IMR-90 (cell line): ENCODE data around the gene MYO1H. TPM values are rescaled to one million over a fixed set of nuclear protein-coding genes. Genes with fewer than 3 reads are reported as not detected.

Experiments used
- ATAC-seq: fragments of 200-7000 bp; cut with Tn5 transposase; 2 replicates; pipeline ENCODE4 v1.9.1; 2020; ENCODE audit warnings: low read depth, mild to moderate bottlenecking, moderate library complexity
- BruUV-seq: library from RNA; stranded (reverse); fragments of 400-500 nt; replicated peaks from 2 replicates; lab custom pipeline; 2021; lab: Mats Ljungman, UMichigan
- CTCF ChIA-PET: fragments of 300-600 bp; formaldehyde crosslinking; extraction: SDS; loops from one replicate; lab custom pipeline; 2021; ENCODE audit warnings: antibody characterized with exemption; lab: Yijun Ruan, JAX
- POLR2A ChIA-PET: fragments of 300-600 bp; sonication (Branson Sonifier 250); formaldehyde crosslinking; loops from one replicate; lab custom pipeline; 2022; ENCODE audit warnings: antibody characterized with exemption; ENCODE audit not compliant: unreplicated experiment; lab: Charles Lee
- DNase-seq: peaks from one replicate; pipeline ENCODE4 v3.0.0; 2013
- H2AFZ ChIP-seq: replicated peaks from 2 replicates; pipeline ENCODE3; 2013; ENCODE audit warnings: low read length, mild to moderate bottlenecking; ENCODE audit not compliant: poor library complexity
- H2AK5ac ChIP-seq: 2 replicates; pipeline ENCODE4 v1.6.1; 2013; ENCODE audit warnings: low read depth, low read length, inconsistent platforms
- H2AK9ac ChIP-seq: replicated peaks from 2 replicates; pipeline ENCODE3; 2013; ENCODE audit warnings: mild to moderate bottlenecking, low read depth, low read length, moderate library complexity; ENCODE audit not compliant: poor library complexity
- H2BK120ac ChIP-seq: 2 replicates; pipeline ENCODE4 v1.6.1; 2013; ENCODE audit warnings: low read depth, low read length, inconsistent platforms
- H2BK15ac ChIP-seq: 3 replicates; pipeline ENCODE4 v1.6.1; 2013; ENCODE audit warnings: low read depth, low read length, inconsistent platforms
- H2BK20ac ChIP-seq: 2 replicates; pipeline ENCODE4 v1.6.1; 2013; ENCODE audit warnings: low read depth, mild to moderate bottlenecking, inconsistent platforms, low read length, moderate library complexity
- H2BK5ac ChIP-seq: 2 replicates; pipeline ENCODE4 v1.6.1; 2013; ENCODE audit warnings: mild to moderate bottlenecking, low read depth, low read length, inconsistent platforms; ENCODE audit not compliant: poor library complexity, severe bottlenecking
- H3K14ac ChIP-seq: replicated peaks from 2 replicates; pipeline ENCODE4 v1.6.1; 2013; ENCODE audit warnings: low read depth, low read length, inconsistent platforms
- H3K18ac ChIP-seq: 2 replicates; pipeline ENCODE4 v1.6.1; 2013; ENCODE audit warnings: low read depth, low read length, control low read depth
- H3K23ac ChIP-seq: 2 replicates; pipeline ENCODE4 v1.6.1; 2013; ENCODE audit warnings: low read depth, low read length, inconsistent platforms
- H3K27ac ChIP-seq: 2 replicates; pipeline ENCODE4 v1.5.1; 2013; ENCODE audit warnings: mild to moderate bottlenecking, control low read depth, low read length; ENCODE audit not compliant: insufficient read depth
- H3K27me3 ChIP-seq: 2 replicates; pipeline ENCODE4 v1.6.1; 2013; ENCODE audit warnings: low read length; ENCODE audit not compliant: control insufficient read depth, insufficient read depth
- H3K36me3 ChIP-seq: 2 replicates; pipeline ENCODE4 v1.6.1; 2013; ENCODE audit warnings: low read length, mixed read lengths; ENCODE audit not compliant: control insufficient read depth, insufficient read depth
- H3K4ac ChIP-seq: 2 replicates; pipeline ENCODE4 v1.6.1; 2013; ENCODE audit warnings: low read depth, low read length, inconsistent platforms
- H3K4me1 ChIP-seq: 2 replicates; pipeline ENCODE4 v1.6.1; 2013; ENCODE audit warnings: low read length, mixed read lengths; ENCODE audit not compliant: control insufficient read depth, insufficient read depth
- H3K4me2 ChIP-seq: 2 replicates; pipeline ENCODE4 v1.6.1; 2013; ENCODE audit warnings: low read depth, mild to moderate bottlenecking, control low read depth, low read length, moderate library complexity
- H3K4me3 ChIP-seq: 2 replicates; pipeline ENCODE4 v1.5.1; 2013; ENCODE audit warnings: low read depth, mild to moderate bottlenecking, control low read depth, low read length, moderate library complexity; ENCODE audit not compliant: insufficient read depth
- H3K56ac ChIP-seq: 2 replicates; pipeline ENCODE4 v1.6.1; 2013; ENCODE audit warnings: low read length, inconsistent platforms; ENCODE audit not compliant: insufficient read depth; ENCODE audit errors: extremely low read depth
- H3K79me1 ChIP-seq, 2 experiments: 2 replicates each; pipeline ENCODE4 v1.6.1; 2013; ENCODE audit warnings: low read length in 2 of 2, inconsistent platforms in 1 of 2, low read depth in 1 of 2
- H3K9ac ChIP-seq: 2 replicates; pipeline ENCODE4 v1.6.1; 2013; ENCODE audit warnings: low read depth, low read length, control low read depth
- H3K9me1 ChIP-seq: 2 replicates; pipeline ENCODE4 v1.6.1; 2013; ENCODE audit warnings: low read length, inconsistent platforms; ENCODE audit not compliant: insufficient read depth
- H3K9me3 ChIP-seq: 2 replicates; pipeline ENCODE4 v1.6.1; 2013; ENCODE audit warnings: low read length; ENCODE audit not compliant: control insufficient read depth, insufficient read depth
- H4K20me1 ChIP-seq: 2 replicates; pipeline ENCODE4 v1.6.1; 2013; ENCODE audit warnings: low read length, inconsistent platforms; ENCODE audit not compliant: insufficient read depth
- H4K5ac ChIP-seq: 2 replicates; pipeline ENCODE4 v1.6.1; 2013; ENCODE audit warnings: mild to moderate bottlenecking, low read depth, low read length, control low read depth
- H4K8ac ChIP-seq, 2 experiments: 2 replicates each; pipeline ENCODE4 v1.6.1; 2013; ENCODE audit warnings: low read depth in 2 of 2, low read length in 2 of 2, control low read depth in 1 of 2, inconsistent platforms in 1 of 2
- H4K91ac ChIP-seq: 2 replicates; pipeline ENCODE4 v1.6.1; 2013; ENCODE audit warnings: low read depth, low read length, inconsistent platforms; ENCODE audit not compliant: insufficient read depth
- BHLHE40 ChIP-seq: fragments of 150-350 bp; IDR thresholded peaks from 2 replicates; pipeline ENCODE4 v1.6.1; 2016; ENCODE audit warnings: mild to moderate bottlenecking, low read depth, low read length
- CEBPB ChIP-seq: IDR thresholded peaks from 2 replicates; pipeline ENCODE4 v1.6.1; 2012; ENCODE audit warnings: low read depth, low read length, improper control_type of control experiment
- CHD1 ChIP-seq: IDR thresholded peaks from 2 replicates; pipeline ENCODE4 v1.6.1; 2012; ENCODE audit warnings: low read depth, low read length, improper control_type of control experiment
- ELK1 ChIP-seq: fragments of 150-350 bp; IDR thresholded peaks from 2 replicates; pipeline ENCODE4 v1.6.1; 2016; ENCODE audit warnings: low read depth, mild to moderate bottlenecking, low read length, moderate library complexity, borderline replicate concordance
- FOS ChIP-seq: fragments of 150-350 bp; IDR thresholded peaks from 2 replicates; pipeline ENCODE4 v1.6.1; 2016; ENCODE audit warnings: low read depth, low read length
- MAFK ChIP-seq: IDR thresholded peaks from 2 replicates; pipeline ENCODE4 v1.6.1; 2012; ENCODE audit warnings: low read depth, low read length, improper control_type of control experiment
- MAZ ChIP-seq: IDR thresholded peaks from 2 replicates; pipeline ENCODE4 v1.6.1; 2012; ENCODE audit warnings: low read depth, mild to moderate bottlenecking, low read length, improper control_type of control experiment, moderate library complexity, borderline replicate concordance
- MXI1 ChIP-seq: IDR thresholded peaks from 2 replicates; pipeline ENCODE4 v1.6.1; 2012; ENCODE audit warnings: low read depth, mild to moderate bottlenecking, low read length, moderate library complexity, borderline replicate concordance
- NFE2L2 ChIP-seq: fragments of 150-350 bp; IDR thresholded peaks from 2 replicates; pipeline ENCODE4 v1.6.1; 2016; ENCODE audit warnings: low read depth, mild to moderate bottlenecking, low read length
- POLR2A ChIP-seq: IDR thresholded peaks from 2 replicates; pipeline ENCODE4 v1.6.1; 2012; ENCODE audit warnings: mild to moderate bottlenecking, low read depth, low read length
- RAD21 ChIP-seq: IDR thresholded peaks from 2 replicates; pipeline ENCODE4 v1.6.1; 2012; ENCODE audit warnings: low read length, improper control_type of control experiment
- RCOR1 ChIP-seq: IDR thresholded peaks from 2 replicates; pipeline ENCODE4 v1.6.1; 2012; ENCODE audit warnings: mild to moderate bottlenecking, low read length, improper control_type of control experiment; ENCODE audit not compliant: insufficient replicate concordance
- RFX5 ChIP-seq: IDR thresholded peaks from 2 replicates; pipeline ENCODE4 v1.8.0; 2012; ENCODE audit warnings: low read depth, mild to moderate bottlenecking, low read length, moderate library complexity
- SMC3 ChIP-seq: fragments of 150-350 bp; IDR thresholded peaks from 2 replicates; pipeline ENCODE4 v1.6.1; 2016; ENCODE audit warnings: low read depth, mild to moderate bottlenecking, antibody characterized with exemption, low read length, moderate library complexity
- WGBS, 2 experiments: methylation state at CpG; one replicate each; pipeline versions ENCODE4 v1.1.5 to v1.1.7; 2013; ENCODE audit warnings: missing lambda C conversion rate in 2 of 2; ENCODE audit not compliant: insufficient read length in 1 of 2; ENCODE audit errors: extremely low coverage in 2 of 2; 5-methylcytosine and 5-hydroxymethylcytosine counted together
- dilution Hi-C: fragments of 300-500 bp; cut with HindIII; formaldehyde crosslinking; loops from one replicate; pipeline ENCODE4 v1.14.3; 2018; ENCODE audit warnings: low sequenced_read_pairs; ENCODE audit not compliant: unreplicated experiment
- in situ Hi-C: fragments of 300-500 bp; cut with MboI; formaldehyde crosslinking; loops from 3 replicates; pipeline ENCODE4 v1.14.3; 2019; ENCODE audit warnings: low sequenced_read_pairs, inconsistent platforms, mixed read lengths
- intact Hi-C: fragments of 100-400 bp; cut with micrococcal nuclease; formaldehyde crosslinking; loops from 2 replicates; pipeline ENCODE4 v1.10.0; 2022
- polyA plus RNA-seq, 3 experiments: library from polyadenylated mRNA; depleted of rRNA; stranded (reverse); fragments of >200 nt; gene quantifications; 2 replicates each; pipeline ENCODE4 v1.2.3, GENCODE V29; 2012; ENCODE audit warnings: low replicate concordance in 1 of 3
- total RNA-seq: library from RNA; depleted of rRNA; stranded (reverse); fragments of >200 nt; gene quantifications from 2 replicates; pipeline ENCODE4 v1.2.3, GENCODE V29; 2012
- TF ChIP-seq, protein P1 (sequence below): conservative IDR thresholded peaks from 2 replicates; pipeline ENCODE4 v1.5.1; 2012; ENCODE audit warnings: mild to moderate bottlenecking, low read depth, low read length, improper control_type of control experiment
- TF ChIP-seq, protein P2 (sequence below): fragments of 150-350 bp; IDR thresholded peaks from 2 replicates; pipeline ENCODE4 v1.6.1; 2017; ENCODE audit warnings: mild to moderate bottlenecking, antibody characterized with exemption, low read length, low read depth

Gene MYO1H
- total and polyA plus RNA-seq, 2 of the 4 experiments (the other 2 are of a cell fraction) = not detected

DNA sequence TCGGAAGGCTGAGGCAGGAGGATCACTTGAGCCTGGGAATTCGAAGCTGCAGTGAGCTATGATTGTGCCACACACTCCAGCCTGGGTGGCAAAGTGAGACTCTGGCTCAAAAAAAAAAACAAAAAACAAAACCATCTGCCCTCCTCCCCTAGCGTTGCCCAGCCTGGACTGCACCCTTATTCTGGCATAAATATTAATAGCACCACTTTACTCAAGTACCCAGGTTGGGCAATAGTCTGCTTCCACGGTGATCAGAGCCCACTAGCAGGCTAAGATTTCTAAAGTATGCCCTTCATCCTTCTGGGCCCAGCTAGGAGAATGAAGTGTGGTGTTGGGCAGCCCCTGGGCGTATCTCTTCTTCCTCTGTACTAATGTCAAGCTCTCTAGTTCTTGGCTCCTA is 96.1 kb downstream of the MYO1H start:
- Histone ChIP-seq H2BK15ac (no peak overlapping the region), H3K4me3 (no peak overlapping the region), H2BK5ac (no peak overlapping the region), H3K27me3 (no peaks in the 10 kb centered on the region), H3K4me1 (peaks cover 9% of the 10 kb centered on the region), H3K27ac (no peak overlapping the region), H2AK9ac (no peak overlapping the region), H3K4ac (no peak overlapping the region), H3K4me2 (no peak overlapping the region), H3K9me3 (no peaks in the 10 kb centered on the region), H3K36me3 (peaks cover 28% of the 10 kb centered on the region), H4K8ac (no peak overlapping the region), H4K20me1 (peaks cover 19% of the 10 kb centered on the region), H4K5ac (no peak overlapping the region), H3K9ac (no peak overlapping the region), H2AK5ac (no peak overlapping the region), H2AFZ (no peak overlapping the region), H3K14ac (no peak overlapping the region), H4K91ac (no peak overlapping the region), H3K56ac (no peak overlapping the region), H3K9me1 (peaks cover 18% of the 10 kb centered on the region), H3K23ac (no peak overlapping the region), H3K18ac (no peak overlapping the region), H2BK120ac (no peak overlapping the region), H3K79me1 (peaks cover 24 to 45% of the 10 kb centered on the region in 2 experiments), H2BK20ac (no peak overlapping the region)
- BruUV-seq = no TSS peak
- ChIA-PET POLR2A (interaction anchor here (1.0 kb wide), 1 partner anchor 19 kb away, joined by 9 read pairs; no protein-coding TSS in a partner anchor), CTCF (interaction anchor here (1.4 kb wide), 1 partner anchor 10 kb away, joined by 6 read pairs; no protein-coding TSS in a partner anchor)
- intact Hi-C loops (no loop called here), dilution Hi-C loops (no loop called here), in situ Hi-C loops (no loop called here)
- no peak for TF ChIP-seq POLR2A
- TF ChIP-seq RAD21 = no peak
- no peak for TF ChIP-seq RFX5
- no peak for TF ChIP-seq ELK1
- TF ChIP-seq, protein P1, sequence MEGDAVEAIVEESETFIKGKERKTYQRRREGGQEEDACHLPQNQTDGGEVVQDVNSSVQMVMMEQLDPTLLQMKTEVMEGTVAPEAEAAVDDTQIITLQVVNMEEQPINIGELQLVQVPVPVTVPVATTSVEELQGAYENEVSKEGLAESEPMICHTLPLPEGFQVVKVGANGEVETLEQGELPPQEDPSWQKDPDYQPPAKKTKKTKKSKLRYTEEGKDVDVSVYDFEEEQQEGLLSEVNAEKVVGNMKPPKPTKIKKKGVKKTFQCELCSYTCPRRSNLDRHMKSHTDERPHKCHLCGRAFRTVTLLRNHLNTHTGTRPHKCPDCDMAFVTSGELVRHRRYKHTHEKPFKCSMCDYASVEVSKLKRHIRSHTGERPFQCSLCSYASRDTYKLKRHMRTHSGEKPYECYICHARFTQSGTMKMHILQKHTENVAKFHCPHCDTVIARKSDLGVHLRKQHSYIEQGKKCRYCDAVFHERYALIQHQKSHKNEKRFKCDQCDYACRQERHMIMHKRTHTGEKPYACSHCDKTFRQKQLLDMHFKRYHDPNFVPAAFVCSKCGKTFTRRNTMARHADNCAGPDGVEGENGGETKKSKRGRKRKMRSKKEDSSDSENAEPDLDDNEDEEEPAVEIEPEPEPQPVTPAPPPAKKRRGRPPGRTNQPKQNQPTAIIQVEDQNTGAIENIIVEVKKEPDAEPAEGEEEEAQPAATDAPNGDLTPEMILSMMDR = no peak
- no peak for TF ChIP-seq MAZ
- TF ChIP-seq MXI1 = no peak
- no peak for TF ChIP-seq MAFK
- no peak for TF ChIP-seq CEBPB
- TF ChIP-seq BHLHE40 = no peak
- TF ChIP-seq FOS = no peak
- no peak for TF ChIP-seq RCOR1
- TF ChIP-seq NFE2L2 = no peak
- TF ChIP-seq, protein P2, sequence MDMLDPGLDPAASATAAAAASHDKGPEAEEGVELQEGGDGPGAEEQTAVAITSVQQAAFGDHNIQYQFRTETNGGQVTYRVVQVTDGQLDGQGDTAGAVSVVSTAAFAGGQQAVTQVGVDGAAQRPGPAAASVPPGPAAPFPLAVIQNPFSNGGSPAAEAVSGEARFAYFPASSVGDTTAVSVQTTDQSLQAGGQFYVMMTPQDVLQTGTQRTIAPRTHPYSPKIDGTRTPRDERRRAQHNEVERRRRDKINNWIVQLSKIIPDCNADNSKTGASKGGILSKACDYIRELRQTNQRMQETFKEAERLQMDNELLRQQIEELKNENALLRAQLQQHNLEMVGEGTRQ = no peak
- TF ChIP-seq SMC3 = no peak
- no peak for TF ChIP-seq CHD1
- no CpG with 5 or more reads among the region's 5 CpGs for WGBS, 2 experiments
- no peak for ATAC-seq
- no peak for DNase-seq
